Esophagus squamous epithelium (tissue), 4 donors: ENCODE results near the gene DGKQ.

Source experiments
- POLR2A ChIP-seq, 4 donors: fragments of 450-650 bp; IDR thresholded peaks; one replicate each; pipeline ENCODE4 v1.6.1; 2017; ENCODE audit warnings: antibody characterized with exemption in 4 of 4, mild to moderate bottlenecking in 4 of 4, moderate library complexity in 3 of 4
- TF ChIP-seq, protein P1 (sequence below), 6 experiments: fragments of 450-650 bp in 4 of 6; fragments of 200-600 bp in 2 of 6; sonication (generic) in 2 of 6; IDR thresholded peaks; one replicate each; pipeline ENCODE4 v1.5.1; 2016 to 2019; ENCODE audit warnings: antibody characterized with exemption in 6 of 6, mild to moderate bottlenecking in 4 of 6, moderate library complexity in 4 of 6

DNA sequence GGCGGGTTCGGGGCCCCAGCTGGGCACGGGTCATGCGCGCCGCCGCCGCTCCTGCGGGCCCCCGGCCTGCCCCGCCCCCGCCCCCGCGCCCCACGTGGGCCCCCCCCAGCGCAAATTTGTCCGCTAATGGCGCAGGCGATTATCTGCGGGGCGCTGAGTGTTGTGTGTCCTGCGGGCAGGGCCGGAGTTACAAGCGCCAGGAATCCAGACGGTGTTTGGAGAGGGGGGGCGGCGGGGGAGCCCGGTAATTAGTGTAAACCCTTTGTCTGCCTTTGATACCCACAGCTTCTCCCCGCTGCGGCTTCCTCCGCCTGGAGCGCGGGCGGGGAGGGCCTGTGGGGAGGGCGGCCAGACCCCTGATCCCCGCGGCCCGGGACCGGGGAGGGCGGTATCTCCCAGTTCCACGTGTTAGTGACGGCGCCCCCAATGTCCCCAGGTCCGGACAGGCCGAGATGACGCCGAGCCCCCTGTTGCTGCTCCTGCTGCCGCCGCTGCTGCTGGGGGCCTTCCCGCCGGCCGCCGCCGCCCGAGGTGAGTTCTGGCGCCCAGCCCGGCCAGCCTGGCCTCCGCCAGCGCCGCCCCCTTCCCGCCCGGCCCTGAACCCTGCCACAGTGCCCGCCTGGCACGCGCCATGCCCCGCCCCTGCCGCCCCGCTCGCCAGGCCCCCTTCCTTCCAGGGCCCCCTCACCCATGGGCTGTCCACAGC, 38.8 kb upstream of the DGKQ start:
- TF ChIP-seq, protein P1, sequence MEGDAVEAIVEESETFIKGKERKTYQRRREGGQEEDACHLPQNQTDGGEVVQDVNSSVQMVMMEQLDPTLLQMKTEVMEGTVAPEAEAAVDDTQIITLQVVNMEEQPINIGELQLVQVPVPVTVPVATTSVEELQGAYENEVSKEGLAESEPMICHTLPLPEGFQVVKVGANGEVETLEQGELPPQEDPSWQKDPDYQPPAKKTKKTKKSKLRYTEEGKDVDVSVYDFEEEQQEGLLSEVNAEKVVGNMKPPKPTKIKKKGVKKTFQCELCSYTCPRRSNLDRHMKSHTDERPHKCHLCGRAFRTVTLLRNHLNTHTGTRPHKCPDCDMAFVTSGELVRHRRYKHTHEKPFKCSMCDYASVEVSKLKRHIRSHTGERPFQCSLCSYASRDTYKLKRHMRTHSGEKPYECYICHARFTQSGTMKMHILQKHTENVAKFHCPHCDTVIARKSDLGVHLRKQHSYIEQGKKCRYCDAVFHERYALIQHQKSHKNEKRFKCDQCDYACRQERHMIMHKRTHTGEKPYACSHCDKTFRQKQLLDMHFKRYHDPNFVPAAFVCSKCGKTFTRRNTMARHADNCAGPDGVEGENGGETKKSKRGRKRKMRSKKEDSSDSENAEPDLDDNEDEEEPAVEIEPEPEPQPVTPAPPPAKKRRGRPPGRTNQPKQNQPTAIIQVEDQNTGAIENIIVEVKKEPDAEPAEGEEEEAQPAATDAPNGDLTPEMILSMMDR (IDR thresholded peaks at IDR 0.05), result no peak
- TF ChIP-seq POLR2A (IDR thresholded peaks at IDR 0.05), result no peak
